MCF 10A (cell line): Measurements from ENCODE around the gene CRYBA1. TPM values are rescaled to one million over a fixed set of nuclear protein-coding genes. Genes with fewer than 3 reads are reported as not detected.

Source experiments
- BruUV-seq: library from RNA; stranded (reverse); fragments of 400-500 nt; replicated peaks from 2 replicates; lab custom pipeline; 2021; lab: Mats Ljungman, UMichigan
- CTCF ChIA-PET: fragments of 300-600 bp; sonication (Branson Sonifier 250); formaldehyde crosslinking; extraction: SDS; loops from one replicate; lab custom pipeline; 2021; ENCODE audit warnings: antibody characterized with exemption, inconsistent platforms; lab: Yijun Ruan, JAX
- POLR2A ChIA-PET: fragments of 300-600, 350-650 bp; sonication (Branson Sonifier 250); formaldehyde crosslinking; extraction: SDS; loops from one replicate; lab custom pipeline; 2020; ENCODE audit warnings: antibody characterized with exemption, inconsistent platforms; lab: Yijun Ruan, JAX
- DNase-seq: peaks from one replicate; pipeline ENCODE4 v3.0.0-alpha.2; 2018; ENCODE audit not compliant: unreplicated experiment
- H3K27ac Mint-ChIP-seq: one replicate; pipeline ENCODE4 v1.8.0; 2022; ENCODE audit warnings: mild to moderate bottlenecking, low read depth, mixed read lengths; ENCODE audit not compliant: unreplicated experiment
- H3K27me3 Mint-ChIP-seq: one replicate; pipeline ENCODE4 v1.8.0; 2022; ENCODE audit warnings: mixed read lengths; ENCODE audit not compliant: insufficient read depth, unreplicated experiment
- H3K36me3 Mint-ChIP-seq: one replicate; pipeline ENCODE4 v1.8.0; 2022; ENCODE audit warnings: mild to moderate bottlenecking, moderate library complexity, mixed read lengths; ENCODE audit not compliant: insufficient read depth, unreplicated experiment
- H3K4me1 Mint-ChIP-seq: one replicate; pipeline ENCODE4 v1.8.0; 2022; ENCODE audit warnings: mixed read lengths; ENCODE audit not compliant: insufficient read depth, unreplicated experiment
- H3K4me3 Mint-ChIP-seq: one replicate; pipeline ENCODE4 v1.8.0; 2022; ENCODE audit warnings: mild to moderate bottlenecking, moderate library complexity, mixed read lengths; ENCODE audit not compliant: unreplicated experiment
- H3K9me3 Mint-ChIP-seq: one replicate; pipeline ENCODE4 v1.8.0; 2022; ENCODE audit warnings: mixed read lengths; ENCODE audit not compliant: unreplicated experiment
- intact Hi-C: fragments of 100-400 bp; cut with micrococcal nuclease; formaldehyde crosslinking; loops from 2 replicates; pipeline ENCODE4 v1.14.1; 2022
- total RNA-seq: library from RNA; stranded (reverse); gene quantifications from 2 replicates; pipeline ENCODE4 v1.2.3, GENCODE V29; 2022
- TF ChIP-seq, protein P1 (sequence below): fragments of 200-600 bp; IDR thresholded peaks from one replicate; pipeline ENCODE4 v1.8.0; 2022; ENCODE audit warnings: antibody characterized with exemption, mild to moderate bottlenecking; ENCODE audit not compliant: unreplicated experiment

Gene CRYBA1
- total RNA-seq, 1 experiment from 2014 or later, result not detected

DNA sequence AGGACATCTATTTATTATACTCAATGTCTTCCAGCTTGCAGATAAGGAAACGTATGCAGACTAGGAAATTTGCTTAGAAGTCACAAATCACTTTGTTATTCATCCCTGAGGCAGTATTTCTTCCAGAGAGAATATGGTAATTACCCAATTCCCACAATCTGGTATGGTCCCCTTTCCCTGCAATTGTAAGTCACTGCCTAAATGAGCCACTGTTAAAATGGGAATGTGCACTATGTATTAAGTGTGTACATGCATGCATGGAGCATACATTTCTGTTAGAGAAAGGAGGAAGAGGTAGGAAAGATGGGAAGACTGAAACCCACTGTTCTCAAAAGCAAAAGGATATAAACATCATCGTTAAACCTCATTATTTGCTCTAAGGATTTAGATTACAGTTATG is 37.3 kb downstream of the CRYBA1 start:
- Mint-ChIP-seq H3K36me3 (peaks cover 98% of the 10 kb centered on the region), H3K27ac (no peak overlapping the region), H3K4me1 (peaks cover 31% of the 10 kb centered on the region), H3K9me3 (no peaks in the 10 kb centered on the region), H3K27me3 (no peaks in the 10 kb centered on the region), H3K4me3 (no peak overlapping the region)
- POLR2A ChIA-PET, result interaction anchor here (0.9 to 1.3 kb wide), 2 partner anchors 8 to 43 kb away, joined by 4 to 5 read pairs; no protein-coding TSS in a partner anchor
- CTCF ChIA-PET, result interaction anchor here (0.6 to 1.1 kb wide), 3 partner anchors 47 to 86 kb away, joined by 3 read pairs; no protein-coding TSS in a partner anchor
- TF ChIP-seq, protein P1, sequence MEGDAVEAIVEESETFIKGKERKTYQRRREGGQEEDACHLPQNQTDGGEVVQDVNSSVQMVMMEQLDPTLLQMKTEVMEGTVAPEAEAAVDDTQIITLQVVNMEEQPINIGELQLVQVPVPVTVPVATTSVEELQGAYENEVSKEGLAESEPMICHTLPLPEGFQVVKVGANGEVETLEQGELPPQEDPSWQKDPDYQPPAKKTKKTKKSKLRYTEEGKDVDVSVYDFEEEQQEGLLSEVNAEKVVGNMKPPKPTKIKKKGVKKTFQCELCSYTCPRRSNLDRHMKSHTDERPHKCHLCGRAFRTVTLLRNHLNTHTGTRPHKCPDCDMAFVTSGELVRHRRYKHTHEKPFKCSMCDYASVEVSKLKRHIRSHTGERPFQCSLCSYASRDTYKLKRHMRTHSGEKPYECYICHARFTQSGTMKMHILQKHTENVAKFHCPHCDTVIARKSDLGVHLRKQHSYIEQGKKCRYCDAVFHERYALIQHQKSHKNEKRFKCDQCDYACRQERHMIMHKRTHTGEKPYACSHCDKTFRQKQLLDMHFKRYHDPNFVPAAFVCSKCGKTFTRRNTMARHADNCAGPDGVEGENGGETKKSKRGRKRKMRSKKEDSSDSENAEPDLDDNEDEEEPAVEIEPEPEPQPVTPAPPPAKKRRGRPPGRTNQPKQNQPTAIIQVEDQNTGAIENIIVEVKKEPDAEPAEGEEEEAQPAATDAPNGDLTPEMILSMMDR, result no peak
- no TSS peak for BruUV-seq
- intact Hi-C loops, result no loop called here
- no peak for DNase-seq

DNA sequence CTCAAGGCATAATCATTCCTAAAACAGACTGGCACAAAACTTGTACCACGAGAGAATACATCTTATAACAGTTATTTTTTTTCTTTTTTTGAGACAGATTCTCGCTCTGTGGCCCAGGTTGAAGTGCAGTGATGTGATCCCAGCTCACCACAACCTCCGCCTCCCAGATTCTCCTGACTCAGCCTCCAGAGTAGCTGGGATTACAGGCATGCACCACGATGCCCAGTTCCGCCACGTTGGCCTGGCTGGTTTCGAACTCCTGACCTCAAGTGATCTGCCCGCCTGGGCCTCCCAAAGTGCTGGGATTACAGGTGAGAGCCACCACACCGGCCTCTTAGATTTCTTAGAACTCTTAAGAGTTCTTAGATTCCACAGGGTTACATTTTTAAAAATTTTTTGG is 43.2 kb downstream of the CRYBA1 start:
- TF ChIP-seq, protein P1, result no peak
- H3K27me3 Mint-ChIP-seq, result no peaks in the 10 kb centered on the region
- ChIA-PET CTCF (interaction anchor here (0.6 to 3.3 kb wide), 10 partner anchors 8 to 166 kb away, joined by 3 to 15 read pairs (median 5); partner anchors contain the start of gene MYO18A), POLR2A (interaction anchor here (0.7 to 5.3 kb wide), 9 partner anchors 34 to 166 kb away, joined by 3 to 83 read pairs (median 4); partner anchors contain the start of gene MYO18A)
- no peak for DNase-seq
- H3K27ac Mint-ChIP-seq, result peak overlapping the region; percentile 19
- H3K4me1 Mint-ChIP-seq, result peaks cover 25% of the 10 kb centered on the region
- no peaks in the 10 kb centered on the region for H3K9me3 Mint-ChIP-seq
- BruUV-seq, result no TSS peak
- intact Hi-C loops, result loop anchor here (5.0 kb wide), 1 partner anchor 48 kb away; no protein-coding TSS in a partner anchor
- H3K4me3 Mint-ChIP-seq, result peak overlapping the region; percentile 99
- H3K36me3 Mint-ChIP-seq, result peaks cover 81% of the 10 kb centered on the region

DNA sequence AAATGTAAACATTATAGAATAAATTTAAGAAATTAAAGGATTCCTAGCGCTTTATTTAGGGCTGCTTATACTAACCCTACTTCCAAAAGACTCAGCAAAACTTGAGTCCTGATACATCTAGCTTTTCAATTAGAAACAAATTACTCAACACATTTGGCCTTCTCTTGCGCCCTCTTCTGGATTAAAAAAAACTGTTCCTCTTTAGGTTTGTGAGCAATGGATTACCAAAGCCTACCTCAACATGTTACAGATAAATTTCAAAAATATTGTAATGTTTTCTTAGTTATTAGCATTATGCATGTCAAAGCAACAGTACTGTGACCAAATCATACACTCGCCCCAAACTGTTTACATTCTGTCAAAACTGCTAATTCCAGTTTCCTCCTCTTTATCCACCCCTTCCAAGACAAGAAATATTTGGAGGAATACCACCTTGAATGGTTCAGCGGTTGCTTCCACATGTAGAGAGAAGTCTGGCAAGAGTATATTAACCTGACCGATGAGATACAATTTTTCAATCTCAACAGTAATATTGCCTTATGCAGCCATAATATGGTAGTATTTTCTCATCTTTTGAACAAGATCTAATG is 44.6 kb downstream of the CRYBA1 start:
- H3K27ac Mint-ChIP-seq, result peak overlapping the region; percentile 61

More for the DNA sequence above, 44.6 kb downstream of the CRYBA1 start:
- CTCF ChIA-PET, result interaction anchor here (0.6 to 3.1 kb wide), 18 partner anchors 11 to 516 kb away, joined by 3 to 37 read pairs (median 4); partner anchors contain the start of gene MYO18A
- intact Hi-C loops, result loop anchor here (1.0 to 5.0 kb wide), 3 partner anchors 49 to 142 kb away; no protein-coding TSS in a partner anchor
- no peaks in the 10 kb centered on the region for H3K27me3 Mint-ChIP-seq
- POLR2A ChIA-PET, result interaction anchor here (0.6 to 5.3 kb wide), 24 partner anchors 8 to 1230 kb away, joined by 3 to 83 read pairs (median 5); partner anchors contain the start of genes MYO18A, PHF12 and TAOK1
- peak overlapping the region; percentile 99 for H3K4me3 Mint-ChIP-seq
- H3K36me3 Mint-ChIP-seq, result peaks cover 67% of the 10 kb centered on the region
- peaks cover 29% of the 10 kb centered on the region for H3K4me1 Mint-ChIP-seq
- DNase-seq, result peak; percentile 83
- no TSS peak for BruUV-seq
- H3K9me3 Mint-ChIP-seq, result no peaks in the 10 kb centered on the region
- TF ChIP-seq, protein P1, result peak; percentile 51
